Peyer's patch (tissue), 4 donors: ENCODE results near the gene PPP6R1. TPM values are rescaled to one million over a fixed set of nuclear protein-coding genes. Genes with fewer than 3 reads are reported as not detected.

Experiments used
- DNase-seq, 3 donors: peaks; one replicate each; pipeline ENCODE4 v3.0.0-alpha.2; 2017 to 2019
- H3K27ac ChIP-seq, 4 donors: fragments of 200-600 bp; sonication (generic); one replicate each; pipeline ENCODE4 v1.5.1; 2016 to 2019
- H3K27me3 ChIP-seq, 2 donors: fragments of 200-600 bp; sonication (generic); one replicate each; pipeline ENCODE4 v1.5.1; 2019
- H3K36me3 ChIP-seq, 3 donors: fragments of 200-600 bp; sonication (generic); one replicate each; pipeline ENCODE4 v1.5.1; 2016 to 2019
- H3K4me1 ChIP-seq, 4 donors: fragments of 200-600 bp; sonication (generic); one replicate each; pipeline ENCODE4 v1.5.1; 2016 to 2019
- H3K4me3 ChIP-seq, 4 donors: fragments of 200-600 bp; sonication (generic); 1 replicate in 3 of 4; 2 replicates in 1 of 4; pipeline ENCODE4 v1.5.1; 2016 to 2019; ENCODE audit warnings: mild to moderate bottlenecking in 1 of 4
- H3K9me3 ChIP-seq, 4 donors: fragments of 200-600 bp; sonication (generic); one replicate each; pipeline ENCODE4 v1.5.1; 2016 to 2019; ENCODE audit warnings: mild to moderate bottlenecking in 1 of 4
- POLR2A ChIP-seq, 2 donors: fragments of 450-650 bp; IDR thresholded peaks; one replicate each; pipeline ENCODE4 v1.5.1; 2017; ENCODE audit warnings: antibody characterized with exemption in 2 of 2, mild to moderate bottlenecking in 2 of 2, moderate library complexity in 2 of 2
- total RNA-seq, 4 donors: library from RNA; depleted of rRNA; stranded (reverse); fragments of >200 nt; gene quantifications; one replicate each; pipeline ENCODE4 v1.1.0, GENCODE V29; 2016
- TF ChIP-seq, protein P1 (sequence below), 6 experiments: fragments of 450-650 bp in 4 of 6; fragments of 200-600 bp in 2 of 6; sonication (generic) in 1 of 6; IDR thresholded peaks; one replicate each; pipeline ENCODE4 v1.5.1; 2017 to 2019; ENCODE audit warnings: antibody characterized with exemption in 6 of 6, mild to moderate bottlenecking in 3 of 6, moderate library complexity in 1 of 6

PPP6R1 gene
- total RNA-seq, 4 donors from 2014 or later: 71.2 to 123 (median 94.8) TPM

DNA sequence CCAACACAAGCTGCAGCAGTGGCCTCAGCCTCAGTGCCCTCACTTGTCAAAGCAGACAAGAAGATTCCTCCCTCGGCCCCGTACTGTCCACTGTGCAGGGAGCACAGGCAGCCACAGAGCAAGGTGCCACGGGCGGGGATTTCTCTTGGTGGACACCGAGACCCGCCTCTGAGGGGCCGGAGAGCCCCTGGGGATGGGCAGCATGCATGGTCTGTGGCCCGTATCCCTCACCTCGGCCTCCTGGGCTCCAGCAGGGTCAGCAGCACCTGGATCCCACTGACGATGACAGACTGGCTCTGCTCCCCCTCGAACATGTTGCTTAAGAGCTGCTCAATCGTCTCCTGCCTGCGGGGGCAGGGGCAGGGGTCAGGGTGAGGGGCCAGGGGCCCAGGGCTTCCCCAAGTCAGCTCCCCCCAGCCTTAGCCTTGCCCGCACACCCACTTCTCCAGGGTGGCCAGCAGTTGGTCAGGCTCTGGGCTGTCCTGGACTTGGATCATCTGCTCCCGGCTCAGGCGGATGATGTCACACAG is 16.8 kb downstream of the PPP6R1 start:
- Histone ChIP-seq H3K4me3 (no peak overlapping the region), H3K9me3 (no peaks in the 10 kb centered on the region), H3K36me3 (peaks cover 0 to 98% (median 0%) of the 10 kb centered on the region in 3 donors), H3K4me1 (peaks cover 0 to 1% (median 0%) of the 10 kb centered on the region in 4 donors), H3K27ac (no peak overlapping the region), H3K27me3 (no peaks in the 10 kb centered on the region)
- TF ChIP-seq, protein P1, sequence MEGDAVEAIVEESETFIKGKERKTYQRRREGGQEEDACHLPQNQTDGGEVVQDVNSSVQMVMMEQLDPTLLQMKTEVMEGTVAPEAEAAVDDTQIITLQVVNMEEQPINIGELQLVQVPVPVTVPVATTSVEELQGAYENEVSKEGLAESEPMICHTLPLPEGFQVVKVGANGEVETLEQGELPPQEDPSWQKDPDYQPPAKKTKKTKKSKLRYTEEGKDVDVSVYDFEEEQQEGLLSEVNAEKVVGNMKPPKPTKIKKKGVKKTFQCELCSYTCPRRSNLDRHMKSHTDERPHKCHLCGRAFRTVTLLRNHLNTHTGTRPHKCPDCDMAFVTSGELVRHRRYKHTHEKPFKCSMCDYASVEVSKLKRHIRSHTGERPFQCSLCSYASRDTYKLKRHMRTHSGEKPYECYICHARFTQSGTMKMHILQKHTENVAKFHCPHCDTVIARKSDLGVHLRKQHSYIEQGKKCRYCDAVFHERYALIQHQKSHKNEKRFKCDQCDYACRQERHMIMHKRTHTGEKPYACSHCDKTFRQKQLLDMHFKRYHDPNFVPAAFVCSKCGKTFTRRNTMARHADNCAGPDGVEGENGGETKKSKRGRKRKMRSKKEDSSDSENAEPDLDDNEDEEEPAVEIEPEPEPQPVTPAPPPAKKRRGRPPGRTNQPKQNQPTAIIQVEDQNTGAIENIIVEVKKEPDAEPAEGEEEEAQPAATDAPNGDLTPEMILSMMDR (IDR thresholded peaks at IDR 0.05): no peak
- no peak for TF ChIP-seq POLR2A (IDR thresholded peaks at IDR 0.05)
- peak in 1 of 3 donors; percentile 16 for DNase-seq

DNA sequence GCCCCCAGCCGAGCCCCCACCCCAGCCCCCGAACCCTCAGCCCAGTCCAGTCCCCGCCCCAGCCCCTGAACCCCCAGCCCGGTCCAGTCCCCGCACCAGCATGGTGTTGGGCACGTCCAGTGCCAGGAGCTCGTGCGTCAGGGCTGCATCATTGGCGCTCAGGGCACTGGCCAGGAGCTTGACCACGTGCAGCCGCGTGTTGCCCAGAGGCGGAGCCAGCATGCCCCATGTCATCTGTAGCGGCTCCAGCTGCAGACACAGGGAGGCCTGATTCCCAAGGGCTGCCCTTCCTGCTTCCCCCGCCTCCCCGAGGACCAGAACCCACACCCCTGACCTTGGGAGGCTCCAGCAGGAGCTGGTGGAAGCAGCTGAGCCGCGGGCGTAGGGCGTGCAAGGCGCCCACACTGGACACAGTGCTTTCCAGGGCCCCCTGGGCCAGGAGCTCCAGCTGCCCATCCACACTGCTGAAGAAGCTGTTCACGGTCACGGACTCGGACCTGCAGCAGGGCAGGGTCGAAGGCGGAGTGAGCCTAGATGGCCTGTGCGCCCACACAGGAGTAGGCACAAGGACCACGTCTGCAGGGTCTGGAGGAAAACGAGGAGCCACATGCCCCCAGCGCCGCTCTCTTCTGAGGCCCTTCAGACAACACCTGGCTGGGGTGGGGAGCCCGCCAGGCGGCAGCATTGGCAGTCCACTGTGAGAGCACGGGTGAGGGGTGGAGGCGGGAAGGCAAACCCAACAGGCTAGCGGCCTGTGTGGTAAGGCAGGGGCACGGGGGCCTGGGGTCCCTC is 17.5 kb downstream of the PPP6R1 start:
- Histone ChIP-seq H3K36me3 (peaks cover 0 to 98% (median 0%) of the 10 kb centered on the region in 3 donors), H3K4me3 (no peak overlapping the region), H3K27me3 (no peaks in the 10 kb centered on the region), H3K4me1 (no peaks in the 10 kb centered on the region), H3K9me3 (no peaks in the 10 kb centered on the region), H3K27ac (no peak overlapping the region)
- no peak for DNase-seq
- no peak for TF ChIP-seq POLR2A (IDR thresholded peaks at IDR 0.05)
- TF ChIP-seq, protein P1 (IDR thresholded peaks at IDR 0.05): no peak

DNA sequence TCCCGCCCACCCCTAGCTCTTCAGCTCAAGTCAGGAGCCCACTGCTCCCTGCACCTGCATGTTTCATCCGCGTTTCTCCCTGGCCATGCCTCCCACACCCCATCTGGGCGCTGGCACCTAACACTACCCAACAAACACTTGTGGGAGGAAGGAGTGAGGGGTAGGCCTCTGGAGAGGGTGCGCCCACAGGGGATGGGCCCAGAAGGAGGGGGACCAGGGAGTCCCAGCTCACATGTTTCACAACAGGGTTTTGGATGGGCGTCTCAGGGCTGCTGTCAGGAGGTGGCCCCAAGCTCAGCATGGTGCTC is 18.1 kb downstream of the PPP6R1 start:
- TF ChIP-seq POLR2A (IDR thresholded peaks at IDR 0.05): no peak
- TF ChIP-seq, protein P1 (IDR thresholded peaks at IDR 0.05): no peak
- peaks cover 0 to 98% (median 0%) of the 10 kb centered on the region in 3 donors for H3K36me3 ChIP-seq
- no peaks in the 10 kb centered on the region for H3K27me3 ChIP-seq

DNA sequence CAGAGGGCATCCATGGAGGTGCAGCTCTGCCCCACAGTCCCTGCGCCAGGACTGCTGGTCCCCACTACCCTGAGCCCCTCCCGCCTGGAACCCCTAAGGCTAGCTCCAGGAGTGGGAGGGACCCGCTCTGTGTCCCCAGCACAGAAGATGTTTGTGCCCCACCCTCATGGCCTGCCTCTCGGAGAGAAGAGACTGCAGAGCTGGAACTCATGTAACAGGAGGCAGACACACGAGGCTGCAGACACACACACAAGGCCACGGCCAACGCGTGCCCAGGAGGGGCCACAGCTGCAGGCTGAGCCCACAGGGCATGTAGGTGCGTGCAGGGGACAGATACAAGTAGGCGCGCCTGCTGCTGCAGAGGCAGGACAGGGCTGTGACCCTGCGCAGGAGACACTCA is 19.8 kb downstream of the PPP6R1 start:
- Histone ChIP-seq H3K36me3 (peaks cover 0 to 94% (median 0%) of the 10 kb centered on the region in 3 donors), H3K27ac (no peak overlapping the region), H3K4me1 (no peaks in the 10 kb centered on the region), H3K27me3 (no peaks in the 10 kb centered on the region), H3K9me3 (no peaks in the 10 kb centered on the region), H3K4me3 (no peak overlapping the region)
- TF ChIP-seq, protein P1 (IDR thresholded peaks at IDR 0.05): no peak
- no peak for TF ChIP-seq POLR2A (IDR thresholded peaks at IDR 0.05)
- no peak for DNase-seq

More for the DNA sequence above, 18.1 kb downstream of the PPP6R1 start:
- no peak for DNase-seq
- no peaks in the 10 kb centered on the region for H3K4me1 ChIP-seq
- H3K9me3 ChIP-seq: no peaks in the 10 kb centered on the region
- no peak overlapping the region for H3K27ac ChIP-seq
- H3K4me3 ChIP-seq: no peak overlapping the region

DNA sequence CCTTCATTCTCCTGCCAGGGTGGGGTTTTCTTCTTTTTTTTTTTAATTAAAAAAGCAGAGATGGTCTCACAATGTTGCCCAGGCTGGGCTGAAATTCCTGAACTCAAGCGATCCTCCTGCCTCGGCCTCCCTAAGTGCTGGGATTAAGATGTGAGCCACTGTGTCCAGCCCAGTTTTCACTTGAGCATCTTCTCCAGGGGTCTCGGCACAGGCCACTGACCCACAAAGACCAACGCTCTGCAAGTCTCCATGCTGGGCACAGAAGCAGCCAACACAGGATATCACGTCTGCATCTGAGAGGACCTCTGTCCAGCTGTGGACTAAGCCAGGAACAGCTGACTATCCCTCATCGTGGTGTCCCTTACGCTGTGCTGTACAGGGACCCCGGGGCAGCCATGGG is 20.8 kb downstream of the PPP6R1 start:
- Histone ChIP-seq H3K9me3 (no peaks in the 10 kb centered on the region), H3K27me3 (no peaks in the 10 kb centered on the region), H3K4me1 (no peaks in the 10 kb centered on the region), H3K27ac (no peak overlapping the region), H3K36me3 (peaks cover 0 to 91% (median 0%) of the 10 kb centered on the region in 3 donors), H3K4me3 (no peak overlapping the region)
- no peak for DNase-seq
- TF ChIP-seq POLR2A (IDR thresholded peaks at IDR 0.05): no peak
- TF ChIP-seq, protein P1 (IDR thresholded peaks at IDR 0.05): no peak
